Posterior vena cava (tissue), 2 donors: Measurements from ENCODE around the gene AOC2. TPM values are rescaled to one million over a fixed set of nuclear protein-coding genes. Genes with fewer than 3 reads are reported as not detected.

Experiments
- DNase-seq: peaks from one replicate; pipeline ENCODE4 v3.0.0-alpha.2; 2020; ENCODE audit warnings: low spot score
- intact Hi-C, 2 donors: fragments of 100-400 bp; cut with DNase I; formaldehyde crosslinking; loops; one replicate each; pipeline versions ENCODE4 v1.14.1 to v1.14.2; 2022 to 2023
- long read RNA-seq, 2 donors: library from polyadenylated mRNA; unstranded; transcript quantifications; one replicate each; pipeline ENCODE4 v2.0.0, GENCODE V29; 2020 to 2021
- total RNA-seq, 2 donors: library from RNA; stranded (reverse); fragmentation: NEBNext Ultra II Directional; extraction: Animal tissue kit (Norgen Biotek cat#: 25700); gene quantifications; one replicate each; pipeline ENCODE4 v1.2.1, GENCODE V29; 2021
- donor health status: DM: yes; HTN: yes; CAD: no.
- donor health status: DM: yes; HTN: yes; CAD: no.

The AOC2 gene, protein sequence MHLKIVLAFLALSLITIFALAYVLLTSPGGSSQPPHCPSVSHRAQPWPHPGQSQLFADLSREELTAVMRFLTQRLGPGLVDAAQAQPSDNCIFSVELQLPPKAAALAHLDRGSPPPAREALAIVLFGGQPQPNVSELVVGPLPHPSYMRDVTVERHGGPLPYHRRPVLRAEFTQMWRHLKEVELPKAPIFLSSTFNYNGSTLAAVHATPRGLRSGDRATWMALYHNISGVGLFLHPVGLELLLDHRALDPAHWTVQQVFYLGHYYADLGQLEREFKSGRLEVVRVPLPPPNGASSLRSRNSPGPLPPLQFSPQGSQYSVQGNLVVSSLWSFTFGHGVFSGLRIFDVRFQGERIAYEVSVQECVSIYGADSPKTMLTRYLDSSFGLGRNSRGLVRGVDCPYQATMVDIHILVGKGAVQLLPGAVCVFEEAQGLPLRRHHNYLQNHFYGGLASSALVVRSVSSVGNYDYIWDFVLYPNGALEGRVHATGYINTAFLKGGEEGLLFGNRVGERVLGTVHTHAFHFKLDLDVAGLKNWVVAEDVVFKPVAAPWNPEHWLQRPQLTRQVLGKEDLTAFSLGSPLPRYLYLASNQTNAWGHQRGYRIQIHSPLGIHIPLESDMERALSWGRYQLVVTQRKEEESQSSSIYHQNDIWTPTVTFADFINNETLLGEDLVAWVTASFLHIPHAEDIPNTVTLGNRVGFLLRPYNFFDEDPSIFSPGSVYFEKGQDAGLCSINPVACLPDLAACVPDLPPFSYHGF
- under 1 TPM; 0.86 to 0.88 TPM for total RNA-seq
- long read RNA-seq, donor 1 = 0 reads
- long read RNA-seq, donor 2 = 0 reads

DNA sequence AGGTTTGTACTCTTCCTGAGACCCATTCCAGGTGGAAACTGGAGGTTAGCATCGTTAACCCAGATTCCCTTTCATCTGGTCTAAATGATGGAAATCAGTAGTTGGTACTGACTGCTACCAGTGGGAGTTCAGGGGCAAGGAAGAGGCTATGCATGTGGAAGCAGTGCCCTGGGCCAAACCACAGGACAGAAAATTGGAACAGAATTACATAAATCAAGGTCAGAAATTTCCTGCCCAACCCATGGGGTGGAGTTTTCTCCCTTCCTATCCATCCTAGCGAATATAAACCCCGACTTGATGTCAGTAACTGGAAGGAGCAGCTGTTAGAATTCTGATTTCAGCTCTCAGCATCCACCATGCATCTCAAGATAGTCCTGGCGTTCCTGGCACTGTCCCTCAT is at the start of gene AOC2:
AOC2 (plus strand) TSS at position 310 of the 400 bp plus-strand sequence; CDS start at position 357, 47 bp downstream.
- intact Hi-C loops = loop anchor here (2.0 to 5.0 kb wide), 2 partner anchors 85 to 93 kb away; no protein-coding TSS in a partner anchor

DNA sequence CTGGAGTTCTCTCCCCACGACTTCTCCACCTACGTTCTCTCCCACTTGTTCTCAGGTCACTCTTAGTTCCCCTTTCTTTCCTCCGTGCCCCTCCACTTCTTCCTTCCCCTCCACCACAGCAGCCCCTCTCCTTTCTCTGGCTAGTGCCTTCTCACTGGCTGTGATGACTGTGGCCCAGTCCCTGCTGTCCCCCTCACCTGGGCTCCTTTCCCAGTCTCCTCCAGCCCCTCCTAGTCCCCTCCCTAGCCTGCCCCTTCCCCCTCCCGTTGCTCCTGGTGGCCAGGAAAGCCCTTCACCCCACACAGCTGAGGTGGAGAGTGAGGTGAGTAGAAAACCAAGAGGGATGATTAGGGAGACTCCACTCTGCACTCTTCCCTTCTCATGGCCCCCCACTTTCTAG is 49.3 kb upstream of the AOC2 start:
- intact Hi-C loops = no loop called here
- no peak for DNase-seq

More for the DNA sequence above, at the start of gene AOC2:
- DNase-seq = no peak

DNA sequence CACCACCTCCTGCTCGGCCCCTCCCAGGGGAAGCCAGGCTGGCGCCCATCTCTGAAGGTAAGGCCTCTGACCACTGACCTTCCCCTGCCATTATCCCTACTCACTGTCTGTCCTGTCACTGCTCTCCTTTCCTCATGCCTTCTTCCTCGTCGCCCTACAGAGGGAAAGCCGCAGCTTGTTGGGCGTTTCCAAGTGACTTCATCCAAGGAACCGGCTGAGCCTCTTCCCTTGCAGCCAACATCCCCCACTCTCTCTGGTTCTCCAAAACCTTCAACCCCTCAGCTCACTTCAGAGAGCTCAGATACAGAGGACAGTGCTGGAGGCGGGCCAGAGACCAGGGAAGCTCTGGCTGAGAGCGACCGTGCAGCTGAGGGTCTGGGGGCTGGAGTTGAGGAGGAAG is 48.9 kb upstream of the AOC2 start:
- intact Hi-C loops = no loop called here
- DNase-seq = no peak

DNA sequence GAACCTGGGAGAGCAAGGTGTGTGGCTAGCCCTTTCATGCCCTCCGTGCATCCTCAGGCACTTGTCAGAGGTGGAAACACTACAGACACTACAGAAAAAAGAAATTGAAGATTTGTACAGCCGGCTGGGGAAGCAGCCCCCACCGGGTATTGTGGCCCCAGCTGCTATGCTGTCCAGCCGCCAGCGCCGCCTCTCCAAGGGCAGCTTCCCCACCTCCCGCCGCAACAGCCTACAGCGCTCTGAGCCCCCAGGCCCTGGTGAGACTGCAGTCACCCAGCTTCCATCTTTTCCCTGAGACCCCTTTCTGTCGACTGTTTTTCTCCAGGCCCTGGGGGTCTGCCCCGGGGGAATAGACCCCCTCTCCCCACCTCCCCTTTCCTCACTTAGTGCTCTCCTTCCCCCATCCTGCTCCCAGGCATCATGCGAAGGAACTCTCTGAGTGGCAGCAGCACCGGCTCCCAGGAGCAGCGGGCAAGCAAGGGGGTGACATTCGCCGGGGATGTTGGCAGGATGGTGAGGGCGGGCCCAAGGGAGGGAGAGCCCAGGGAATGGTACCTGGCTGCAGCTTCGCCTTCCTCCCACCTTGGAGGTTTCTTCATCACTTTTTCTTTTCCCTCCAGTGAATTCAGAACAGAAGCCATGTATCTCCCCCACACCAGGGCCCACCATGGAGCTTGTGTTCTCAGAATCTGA is 48.2 kb upstream of the AOC2 start:
- intact Hi-C loops = no loop called here
- no peak for DNase-seq

DNA sequence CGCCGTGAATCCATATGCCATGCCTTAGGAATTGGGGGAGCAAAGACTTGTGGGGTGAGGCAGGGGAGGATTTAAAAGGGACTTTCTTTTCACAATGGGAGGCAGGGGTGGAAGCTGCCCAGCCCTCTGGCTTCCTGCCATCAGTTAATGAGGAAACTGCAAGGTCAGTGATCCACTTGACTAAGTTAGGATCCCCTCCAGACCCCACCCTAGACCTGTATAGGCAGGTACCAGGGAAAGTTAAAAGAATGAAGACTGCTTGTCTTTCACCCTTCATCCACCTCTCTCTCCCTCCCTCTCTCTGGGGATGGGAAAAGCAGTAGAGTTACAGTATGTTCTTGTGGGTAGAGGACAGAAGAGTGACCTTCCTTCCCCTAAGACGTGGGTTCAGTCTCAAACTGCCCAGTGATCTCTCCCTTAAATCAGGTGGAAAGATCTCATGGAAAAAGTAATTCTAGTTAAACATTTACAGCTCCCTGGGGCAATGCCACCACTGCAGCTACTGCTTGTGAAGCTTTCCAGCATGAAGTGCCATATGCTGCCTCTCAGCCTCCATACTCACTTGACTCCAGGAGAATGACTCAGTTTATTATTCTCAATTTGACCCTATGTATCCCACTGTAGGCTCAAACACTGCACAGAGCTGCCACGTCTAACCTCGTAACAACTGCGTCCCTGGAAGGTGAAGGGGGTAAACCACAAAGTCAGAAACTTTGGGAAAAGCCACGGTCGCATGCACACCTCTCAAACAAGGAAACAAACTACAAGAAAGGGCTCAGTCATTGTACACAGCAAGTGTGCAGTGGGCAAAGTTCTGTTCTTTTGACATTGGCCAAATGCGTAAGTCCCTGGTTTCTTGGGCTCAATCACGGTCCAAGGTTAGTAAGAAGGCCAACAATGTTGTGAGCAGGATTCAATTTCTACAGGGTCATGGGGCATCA is 47.0 kb upstream of the AOC2 start:
- DNase-seq = no peak
- intact Hi-C loops = no loop called here

DNA sequence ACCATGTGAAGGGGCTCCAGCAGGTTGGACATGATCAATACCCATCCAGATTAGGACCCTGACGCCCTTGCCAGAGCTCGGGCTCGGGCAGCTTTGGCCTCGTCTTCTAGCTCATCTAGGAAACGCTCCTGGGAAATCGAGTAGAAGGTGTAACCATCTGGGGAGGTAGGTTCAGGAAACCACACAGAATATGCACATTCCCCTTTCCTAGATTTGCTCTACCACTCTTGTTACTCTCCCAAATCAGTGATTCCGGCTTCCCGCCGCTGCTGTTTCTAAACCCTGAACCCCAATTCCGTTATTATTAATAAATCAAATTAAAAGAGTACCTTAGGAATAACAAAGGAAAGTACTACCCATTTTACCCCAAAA is 46.4 kb upstream of the AOC2 start:
- intact Hi-C loops = no loop called here
- DNase-seq = no peak

DNA sequence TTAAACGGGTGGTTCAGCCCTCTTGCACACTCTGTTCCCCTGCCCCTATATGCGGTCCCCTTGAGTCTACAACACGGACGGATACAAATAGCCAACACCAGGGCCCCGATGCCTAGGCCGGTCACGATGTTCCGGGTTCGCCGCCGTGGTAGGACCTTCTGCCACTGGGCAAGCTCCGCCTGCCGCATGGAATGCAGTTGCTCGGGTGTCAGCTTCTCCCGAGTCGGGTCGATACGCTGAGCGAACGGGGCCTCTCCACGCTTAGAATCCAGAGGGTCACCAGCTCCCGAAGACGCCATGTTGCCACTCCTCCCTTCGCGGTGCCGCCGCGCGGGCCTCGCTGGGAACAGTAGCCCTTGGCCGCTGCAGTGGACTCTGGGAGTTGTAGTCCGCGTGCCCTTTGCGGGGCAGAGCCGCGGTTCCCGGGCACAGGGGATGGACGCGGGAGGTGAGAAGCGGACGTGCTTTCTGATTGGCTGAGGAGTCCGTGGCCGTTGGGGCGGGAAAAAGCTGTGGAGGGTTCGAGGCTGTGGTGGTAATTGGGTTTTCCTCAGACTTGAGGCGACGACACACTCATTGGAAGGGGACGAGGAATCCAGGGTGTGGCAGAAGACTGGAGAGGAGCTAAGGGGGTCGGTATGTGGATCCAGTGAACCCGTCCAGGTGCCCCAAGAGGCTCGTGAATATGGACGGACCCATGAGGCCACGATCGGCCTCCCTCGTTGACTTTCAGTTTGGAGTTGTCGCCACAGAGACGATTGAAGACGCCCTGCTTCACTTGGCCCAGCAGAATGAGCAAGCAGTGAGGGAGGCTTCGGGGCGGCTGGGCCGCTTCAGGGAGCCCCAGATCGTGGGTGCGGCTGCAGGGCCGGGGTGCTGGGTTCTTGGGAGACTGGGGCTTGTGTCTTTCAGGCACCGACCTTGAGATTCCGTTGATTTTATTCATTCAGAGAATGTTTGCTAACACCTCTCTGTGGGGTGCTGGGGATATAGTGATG is 45.7 kb upstream of the AOC2 start, which contains the start of the genes CNTD1 and COA3:
CNTD1 (plus strand) TSS at position 479 of the 998 bp plus-strand sequence; CDS start at position 686, 207 bp downstream.
COA3 (minus strand) TSS at position 322 of the 998 bp plus-strand sequence; CDS start at position 299, 23 bp downstream.
- DNase-seq = peak; percentile 96
- intact Hi-C loops = no loop called here

DNA sequence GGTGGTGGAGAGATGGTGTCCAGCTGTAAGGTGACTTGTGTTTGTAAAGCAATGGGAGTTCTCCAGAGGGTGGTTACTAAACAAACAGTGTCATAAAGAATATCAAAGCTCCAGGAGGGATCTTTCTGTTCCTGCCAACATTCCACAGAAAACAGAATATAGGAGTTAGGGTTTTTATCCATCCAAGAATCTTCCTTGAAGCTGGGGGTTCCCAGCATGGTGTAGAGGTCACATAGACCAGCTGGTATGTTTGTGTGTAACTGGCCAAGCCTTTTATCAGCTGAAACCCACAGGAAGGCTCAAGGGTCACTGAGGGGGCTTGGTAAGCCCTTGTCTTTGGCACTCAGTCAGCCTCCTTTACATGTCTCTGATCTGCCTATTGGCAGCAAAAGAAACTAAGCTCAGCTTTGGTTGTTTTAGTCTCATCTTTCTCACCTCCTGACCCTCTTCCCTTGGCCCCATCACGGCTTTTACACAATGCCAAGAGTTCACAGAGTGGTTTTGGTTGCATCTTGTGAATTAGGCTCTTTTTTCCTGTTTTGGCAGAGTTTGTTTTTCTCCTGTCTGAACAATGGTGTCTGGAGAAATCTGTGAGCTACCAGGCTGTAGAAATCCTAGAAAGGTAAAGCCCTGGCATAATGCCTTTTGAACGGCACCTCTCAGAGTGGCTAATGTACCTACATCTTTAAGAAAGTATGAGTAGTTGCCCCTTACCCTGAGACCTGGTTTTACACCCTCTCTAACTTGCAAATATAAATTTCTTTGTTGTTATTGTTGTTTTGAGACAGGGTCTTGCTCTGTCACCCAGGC is 41.1 kb upstream of the AOC2 start:
- intact Hi-C loops = no loop called here
- DNase-seq = no peak

DNA sequence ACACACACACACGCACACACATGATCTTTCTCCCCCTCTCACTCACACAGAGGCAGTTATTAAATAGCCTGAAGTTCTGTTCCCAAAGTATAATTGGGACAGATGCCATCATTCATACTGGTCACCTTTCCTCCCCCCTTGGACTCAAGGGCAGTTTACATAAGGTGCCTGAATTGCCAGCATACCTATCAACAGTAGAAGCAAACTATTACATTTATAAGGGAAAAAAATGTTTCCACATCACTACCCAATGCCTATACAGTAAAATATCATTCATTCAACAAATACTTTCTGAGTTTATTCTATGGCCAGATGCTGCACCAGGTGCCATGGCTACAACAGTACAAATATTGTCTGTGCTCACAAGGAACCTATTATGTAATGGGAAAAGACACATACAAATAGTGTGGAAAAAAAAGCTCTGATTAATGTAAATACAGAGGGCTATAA is 39.4 kb upstream of the AOC2 start:
- DNase-seq = no peak
- intact Hi-C loops = no loop called here

DNA sequence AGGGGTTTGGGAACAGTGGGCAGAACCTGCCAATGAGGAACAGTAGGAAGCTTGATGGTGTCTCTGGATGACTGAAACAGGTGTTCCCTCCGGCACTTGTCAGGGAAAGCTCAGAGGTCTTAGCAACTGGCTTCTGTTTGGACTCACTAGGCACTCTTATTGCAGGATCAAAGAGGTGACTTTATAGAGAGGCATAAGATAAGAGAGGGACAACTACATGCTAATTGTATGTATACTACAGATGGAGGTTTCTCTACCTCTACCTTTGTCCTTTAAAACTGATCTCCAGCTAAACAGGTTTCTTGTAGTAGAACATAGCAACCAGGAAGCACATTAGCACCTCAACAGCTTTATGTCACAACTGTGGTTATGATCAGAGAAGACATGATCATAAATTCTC is 38.1 kb upstream of the AOC2 start:
- DNase-seq = no peak

DNA sequence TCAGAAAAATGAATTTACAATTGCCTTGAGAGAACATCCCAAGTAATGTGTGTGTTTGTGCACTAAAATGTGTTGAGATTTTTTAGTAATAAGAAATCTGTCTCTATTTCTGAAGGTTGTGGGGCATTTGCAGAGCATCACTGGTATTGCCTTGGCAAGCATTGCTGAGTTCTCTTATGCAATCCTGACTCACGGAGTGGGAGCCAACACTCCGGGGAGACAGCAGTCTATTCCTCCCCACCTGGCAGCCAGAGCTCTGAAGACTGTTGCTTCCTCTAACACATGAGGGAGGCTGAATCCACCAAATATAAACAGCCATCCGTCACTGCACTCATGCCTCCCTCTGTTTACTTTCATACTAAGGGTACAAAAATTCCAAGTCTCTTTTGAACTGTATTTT is 35.1 kb upstream of the AOC2 start:
- DNase-seq = no peak
- intact Hi-C loops = no loop called here

More for the DNA sequence above, 38.1 kb upstream of the AOC2 start:
- intact Hi-C loops = no loop called here

DNA sequence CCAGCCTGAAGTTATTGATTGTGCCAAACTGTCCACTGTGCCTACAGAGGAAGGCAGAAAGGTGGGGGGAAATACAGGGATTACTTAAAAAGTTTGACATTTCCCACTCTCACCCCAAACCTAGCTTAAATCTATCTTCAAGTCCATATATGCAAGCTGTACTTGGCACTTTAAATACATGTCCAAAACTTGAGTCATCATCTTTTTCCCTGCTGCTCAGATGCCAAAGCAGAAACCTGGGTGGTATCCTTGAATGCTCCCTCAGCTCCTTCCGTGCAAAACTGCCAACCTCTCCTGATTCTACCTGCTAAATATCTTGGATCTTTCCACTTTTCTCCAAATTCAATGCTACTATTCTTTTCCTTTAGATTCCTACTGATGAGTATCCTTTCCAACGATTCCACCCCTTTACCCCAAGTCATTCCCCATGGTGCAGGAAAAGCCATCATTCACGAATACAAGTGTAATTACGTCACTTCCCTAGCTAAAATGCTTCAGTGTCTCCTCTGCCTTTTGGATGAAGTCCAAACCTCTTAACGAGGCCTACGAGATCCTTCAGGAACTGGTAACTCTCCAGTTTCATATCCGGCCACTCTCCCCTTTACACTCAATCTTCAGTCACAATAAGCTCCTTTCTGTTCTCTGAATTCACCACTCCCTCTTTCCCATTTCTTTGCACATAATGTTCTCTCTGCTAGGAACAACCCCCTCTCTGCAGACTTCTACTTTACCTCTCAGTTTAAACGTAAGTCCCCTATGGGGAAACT is 29.6 kb upstream of the AOC2 start:
- intact Hi-C loops = loop anchor here in 1 of 2 donors (10.0 kb wide), 1 partner anchor 90 kb away; no protein-coding TSS in a partner anchor

DNA sequence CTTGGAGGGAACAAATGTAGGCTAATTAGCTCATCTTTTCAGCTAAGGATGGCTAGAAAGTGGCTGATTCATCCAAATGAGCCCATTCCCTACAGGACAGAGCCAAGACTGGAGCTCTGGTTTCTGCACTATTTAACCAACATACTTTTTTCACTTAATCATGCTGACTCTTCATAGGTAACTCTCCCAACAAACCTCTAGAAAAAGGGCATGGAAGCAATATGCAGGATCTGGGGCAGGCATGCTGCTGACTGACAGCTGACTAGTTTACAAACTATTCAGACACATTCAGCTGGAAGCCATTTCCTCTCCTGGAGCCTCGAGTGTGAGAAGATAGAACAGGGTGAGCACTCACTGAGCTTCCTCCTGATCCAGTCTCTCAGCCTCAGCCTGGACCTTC is 26.5 kb upstream of the AOC2 start:
- no peak for DNase-seq
- intact Hi-C loops = loop anchor here in 1 of 2 donors (10.0 kb wide), 1 partner anchor 93 kb away; no protein-coding TSS in a partner anchor

More for the DNA sequence above, 29.6 kb upstream of the AOC2 start:
- DNase-seq = no peak

DNA sequence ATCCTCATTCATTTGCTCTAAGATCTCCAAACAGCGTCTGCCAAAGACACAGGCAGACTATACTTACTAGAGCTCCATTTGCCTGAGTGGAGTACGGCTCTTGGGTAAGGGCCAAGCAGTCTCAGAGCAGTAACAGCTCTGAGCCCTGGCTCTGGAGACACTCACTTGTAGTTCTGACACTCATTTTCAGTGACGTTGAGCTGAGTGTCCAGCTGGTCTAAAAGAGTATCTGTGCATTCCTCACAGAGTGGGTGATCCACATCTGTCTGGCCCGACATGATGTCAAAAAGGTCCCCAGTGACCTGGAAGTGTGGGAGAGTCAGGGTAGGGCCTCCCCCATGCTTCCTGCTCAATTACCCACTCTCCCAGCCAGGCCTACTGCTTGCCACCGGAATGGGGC is 26.0 kb upstream of the AOC2 start:
- intact Hi-C loops = loop anchor here in 1 of 2 donors (10.0 kb wide), 1 partner anchor 94 kb away; no protein-coding TSS in a partner anchor
- no peak for DNase-seq

DNA sequence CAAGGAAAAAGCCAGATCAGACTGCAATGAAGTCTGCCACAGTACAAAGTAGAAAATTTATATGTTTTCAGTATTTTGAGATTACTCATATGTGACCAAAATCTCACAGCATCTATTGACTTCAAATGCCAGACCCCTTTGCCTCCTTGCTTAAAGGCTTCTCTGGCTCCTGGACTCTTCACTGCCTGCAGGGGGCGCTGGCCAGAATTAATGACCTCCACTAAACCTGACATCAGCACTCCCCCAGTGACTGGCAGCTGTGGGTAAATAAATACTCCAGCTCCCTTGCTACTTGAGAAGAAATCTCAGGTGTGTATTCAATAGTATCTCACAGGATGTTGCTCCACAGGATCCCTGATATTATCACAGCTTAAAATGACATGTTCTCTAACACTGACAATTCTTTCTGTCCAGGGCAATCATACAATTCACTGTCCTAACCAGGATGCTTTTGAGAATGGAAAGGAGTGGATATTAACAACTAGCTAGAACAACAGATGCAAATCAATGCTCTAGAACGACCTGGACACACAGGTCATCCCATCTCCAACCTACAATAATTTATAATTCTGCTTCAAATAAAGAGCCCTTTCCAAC is 24.3 kb upstream of the AOC2 start:
- intact Hi-C loops = loop anchor here (10.0 kb wide), 2 partner anchors 95 to 115 kb away; no protein-coding TSS in a partner anchor
- DNase-seq = no peak
